ENCODE results near the gene AP1G2.
"Not testable (repeated sequence)": the region's sequence is repeated elsewhere in the genome, so short reads cannot be mapped to it uniquely, and the experiment has no call there.

Gene AP1G2, protein sequence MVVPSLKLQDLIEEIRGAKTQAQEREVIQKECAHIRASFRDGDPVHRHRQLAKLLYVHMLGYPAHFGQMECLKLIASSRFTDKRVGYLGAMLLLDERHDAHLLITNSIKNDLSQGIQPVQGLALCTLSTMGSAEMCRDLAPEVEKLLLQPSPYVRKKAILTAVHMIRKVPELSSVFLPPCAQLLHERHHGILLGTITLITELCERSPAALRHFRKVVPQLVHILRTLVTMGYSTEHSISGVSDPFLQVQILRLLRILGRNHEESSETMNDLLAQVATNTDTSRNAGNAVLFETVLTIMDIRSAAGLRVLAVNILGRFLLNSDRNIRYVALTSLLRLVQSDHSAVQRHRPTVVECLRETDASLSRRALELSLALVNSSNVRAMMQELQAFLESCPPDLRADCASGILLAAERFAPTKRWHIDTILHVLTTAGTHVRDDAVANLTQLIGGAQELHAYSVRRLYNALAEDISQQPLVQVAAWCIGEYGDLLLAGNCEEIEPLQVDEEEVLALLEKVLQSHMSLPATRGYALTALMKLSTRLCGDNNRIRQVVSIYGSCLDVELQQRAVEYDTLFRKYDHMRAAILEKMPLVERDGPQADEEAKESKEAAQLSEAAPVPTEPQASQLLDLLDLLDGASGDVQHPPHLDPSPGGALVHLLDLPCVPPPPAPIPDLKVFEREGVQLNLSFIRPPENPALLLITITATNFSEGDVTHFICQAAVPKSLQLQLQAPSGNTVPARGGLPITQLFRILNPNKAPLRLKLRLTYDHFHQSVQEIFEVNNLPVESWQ

DNA sequence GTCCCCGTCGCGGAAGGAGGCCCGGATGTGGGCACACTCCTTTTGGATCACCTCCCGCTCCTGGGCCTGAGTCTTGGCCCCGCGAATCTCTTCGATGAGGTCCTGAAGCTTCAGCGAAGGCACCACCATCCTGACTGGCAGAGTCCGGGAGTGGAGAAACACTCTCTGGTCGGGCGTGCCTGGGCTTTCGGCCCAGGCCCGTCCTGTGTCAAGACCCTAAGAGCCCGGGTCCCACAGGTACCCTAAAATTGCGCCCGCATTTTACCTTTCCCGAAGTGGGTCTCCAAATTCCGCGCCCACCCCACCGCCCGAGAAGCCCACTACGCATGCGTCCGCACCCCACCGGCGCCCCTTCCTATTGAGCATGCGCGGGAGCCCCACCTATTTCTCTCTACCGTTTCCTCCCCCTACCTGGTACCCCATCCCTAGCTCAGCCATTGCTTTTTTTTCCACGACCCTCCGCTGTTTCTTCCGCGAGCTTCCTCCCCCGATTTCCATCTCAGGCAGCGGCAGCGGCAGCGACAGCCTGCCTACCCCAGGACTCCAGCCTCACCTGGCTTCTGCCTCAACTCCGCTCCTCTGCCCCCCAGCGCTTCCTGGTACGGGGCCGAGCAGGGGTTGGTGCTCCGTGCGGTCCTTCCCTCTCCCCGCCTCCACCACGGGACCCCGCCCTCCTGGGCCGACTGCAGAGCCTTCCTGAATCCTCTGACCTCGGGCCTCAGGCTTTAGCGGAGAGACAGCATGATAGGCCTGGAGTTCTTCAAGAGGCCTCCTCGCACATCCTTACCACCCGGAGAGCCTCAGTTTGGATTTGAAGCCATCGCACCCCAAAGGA is at the start of gene AP1G2:
AP1G2 (minus strand) TSS at position 606 of the 835 bp plus-strand sequence; CDS start at position 129, 477 bp downstream.
- peak within 1 kb of the TSS; percentile 97 for H3K27ac Mint-ChIP-seq
- peaks cover 19% of the 10 kb centered on the region for H3K36me3 Mint-ChIP-seq (ENCODE audit: low read depth)
- no peaks in the 10 kb centered on the region for H3K9me3 Mint-ChIP-seq
- peaks cover 1% of the 10 kb centered on the region for H3K27me3 Mint-ChIP-seq (ENCODE audit: low read depth)
- peaks cover 27% of the 10 kb centered on the region for H3K4me1 Mint-ChIP-seq (ENCODE audit: low read depth)
- peak within 1 kb of the TSS; percentile 99 for H3K4me3 Mint-ChIP-seq

DNA sequence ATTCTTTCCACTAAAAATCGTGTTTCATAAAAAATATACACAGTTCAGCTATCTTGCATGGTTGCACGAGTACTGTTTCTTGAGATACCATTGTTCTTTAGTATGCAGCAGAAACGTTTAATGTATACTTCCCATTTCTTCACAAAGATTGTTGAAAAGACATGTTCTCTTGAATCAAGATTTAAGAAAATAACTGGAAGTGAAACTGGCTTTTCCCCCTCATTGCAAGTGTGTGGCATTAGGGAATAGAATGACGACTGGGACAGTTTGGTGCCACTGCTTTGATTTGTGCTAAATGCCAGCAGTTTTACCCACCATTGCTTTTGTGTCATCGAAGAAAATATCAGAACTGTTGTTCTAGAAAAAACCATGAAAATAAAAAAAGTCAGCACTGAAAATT is 48.3 kb upstream of the AP1G2 start:
- no peak overlapping the region for H3K27ac Mint-ChIP-seq
- H3K36me3 Mint-ChIP-seq (ENCODE audit: low read depth), result no peaks in the 10 kb centered on the region
- peaks cover 3% of the 10 kb centered on the region for H3K4me1 Mint-ChIP-seq (ENCODE audit: low read depth)
- H3K4me3 Mint-ChIP-seq, result no peak overlapping the region
- peaks cover 5% of the 10 kb centered on the region for H3K27me3 Mint-ChIP-seq (ENCODE audit: low read depth)
- H3K9me3 Mint-ChIP-seq, result no peaks in the 10 kb centered on the region

DNA sequence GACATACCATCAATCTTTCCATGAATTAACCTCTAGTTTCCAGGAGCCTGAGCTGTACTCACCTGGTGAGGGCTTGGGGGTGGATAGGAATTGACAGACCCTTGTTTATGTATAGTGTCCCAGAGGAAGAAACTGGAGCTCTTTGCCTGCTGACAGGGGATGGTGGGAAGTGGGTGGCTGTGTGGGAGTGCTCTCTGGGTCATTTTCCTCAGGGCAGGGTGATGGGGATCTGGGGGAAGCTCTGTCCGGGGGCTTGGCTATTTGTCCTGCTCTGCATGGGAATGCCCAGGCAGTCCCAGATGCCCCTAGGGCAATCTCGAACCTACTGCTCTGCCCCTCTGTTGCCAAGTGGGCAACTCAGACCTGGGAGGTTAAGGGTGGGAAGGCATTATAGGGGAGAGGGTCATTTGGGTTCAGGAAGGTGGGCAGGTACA is 46.8 kb upstream of the AP1G2 start:
- Mint-ChIP-seq H3K4me1 (ENCODE audit: low read depth) (peaks cover 11% of the 10 kb centered on the region), H3K4me3 (no peak overlapping the region), H3K9me3 (no peaks in the 10 kb centered on the region), H3K27me3 (ENCODE audit: low read depth) (peaks cover 5% of the 10 kb centered on the region), H3K36me3 (ENCODE audit: low read depth) (peaks cover 2% of the 10 kb centered on the region), H3K27ac (no peak overlapping the region)

DNA sequence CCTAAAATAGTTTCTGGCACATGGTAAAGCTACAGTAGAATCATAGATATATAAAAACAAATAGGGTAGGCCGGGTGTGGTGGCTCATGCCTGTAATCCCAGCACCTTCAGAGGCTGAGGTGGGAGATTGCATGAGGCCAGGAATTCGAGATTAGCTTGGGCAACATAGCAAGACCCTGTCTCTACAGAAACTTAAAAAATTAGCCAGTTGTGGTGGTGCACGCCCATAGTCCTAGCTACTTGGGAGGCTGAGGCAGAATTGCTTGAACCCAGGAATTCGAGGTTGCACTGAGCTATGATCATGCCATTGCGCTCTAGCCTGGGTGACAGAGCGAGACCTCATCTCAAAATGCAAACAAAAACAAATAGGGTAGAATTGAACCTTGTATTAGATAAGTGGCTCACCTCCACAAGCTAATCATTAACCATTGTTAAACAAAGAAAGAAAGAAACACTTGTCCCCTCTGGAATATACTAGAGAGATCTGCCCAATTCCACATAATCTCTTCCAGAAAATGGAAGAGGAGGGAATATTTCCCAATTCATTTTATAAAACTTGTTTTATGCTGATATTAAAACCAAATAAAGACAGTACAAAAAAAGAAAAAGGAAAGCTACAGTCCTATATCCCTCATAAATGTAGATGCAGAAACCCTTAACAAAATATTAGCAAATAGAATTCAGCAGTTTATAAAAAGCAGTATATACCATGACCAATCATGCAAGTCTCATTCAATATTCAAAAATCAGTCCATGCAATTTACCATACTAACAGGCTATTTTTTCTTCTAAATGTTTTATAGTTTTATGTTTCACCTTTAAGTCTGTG is 45.9 kb upstream of the AP1G2 start:
- H3K4me3 Mint-ChIP-seq, result no peak overlapping the region
- peaks cover 5% of the 10 kb centered on the region for H3K27me3 Mint-ChIP-seq (ENCODE audit: low read depth)
- no peak overlapping the region for H3K27ac Mint-ChIP-seq
- peaks cover 15% of the 10 kb centered on the region for H3K4me1 Mint-ChIP-seq (ENCODE audit: low read depth)
- H3K36me3 Mint-ChIP-seq (ENCODE audit: low read depth), result peaks cover 2% of the 10 kb centered on the region
- peaks cover 6% of the 10 kb centered on the region for H3K9me3 Mint-ChIP-seq

DNA sequence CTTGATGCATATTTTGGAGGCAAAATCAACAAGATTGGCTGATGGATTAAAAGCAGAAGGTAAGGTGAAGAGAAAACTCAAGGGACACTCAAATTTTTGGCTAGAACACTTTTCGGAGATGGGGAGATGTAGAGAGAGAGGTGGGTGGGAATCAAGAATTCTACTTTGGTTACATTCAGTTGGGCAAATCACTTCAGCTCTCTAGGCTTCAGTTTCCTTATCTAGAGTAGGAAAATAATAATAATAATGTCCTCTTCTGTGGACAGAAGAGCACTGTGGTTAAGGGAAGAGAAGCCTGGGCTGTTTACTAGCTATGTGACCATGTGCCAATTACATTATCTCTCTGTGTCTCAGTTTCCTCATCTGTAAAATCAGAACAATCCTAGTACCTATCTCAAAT is 45.2 kb upstream of the AP1G2 start:
- H3K36me3 Mint-ChIP-seq (ENCODE audit: low read depth), result peaks cover 2% of the 10 kb centered on the region
- no peak overlapping the region for H3K27ac Mint-ChIP-seq
- H3K4me1 Mint-ChIP-seq (ENCODE audit: low read depth), result peaks cover 15% of the 10 kb centered on the region
- no peak overlapping the region for H3K4me3 Mint-ChIP-seq
- H3K27me3 Mint-ChIP-seq (ENCODE audit: low read depth), result peaks cover 5% of the 10 kb centered on the region
- peaks cover 6% of the 10 kb centered on the region for H3K9me3 Mint-ChIP-seq

DNA sequence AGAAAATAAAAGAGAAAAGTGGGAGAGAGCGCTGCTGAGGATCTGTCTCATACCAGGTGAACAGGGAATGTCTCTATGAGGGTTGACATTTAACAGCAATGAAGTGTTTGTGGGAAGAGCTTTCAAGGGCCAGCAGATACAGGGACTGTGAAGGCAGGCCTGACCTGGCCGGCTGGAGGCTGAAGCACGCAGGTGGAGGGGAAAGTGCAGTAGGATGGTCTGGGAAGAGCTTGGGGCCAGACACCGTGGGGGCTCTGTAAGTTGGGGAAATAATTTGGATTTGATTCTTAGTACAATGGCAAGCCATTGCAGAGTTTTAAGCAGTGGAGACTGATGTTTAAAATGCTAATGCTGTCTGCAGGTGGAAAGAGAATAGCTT is 44.8 kb upstream of the AP1G2 start:
- peaks cover 6% of the 10 kb centered on the region for H3K9me3 Mint-ChIP-seq
- H3K36me3 Mint-ChIP-seq (ENCODE audit: low read depth), result peaks cover 2% of the 10 kb centered on the region
- H3K4me1 Mint-ChIP-seq (ENCODE audit: low read depth), result peaks cover 15% of the 10 kb centered on the region
- H3K27me3 Mint-ChIP-seq (ENCODE audit: low read depth), result peaks cover 5% of the 10 kb centered on the region
- no peak overlapping the region for H3K4me3 Mint-ChIP-seq
- H3K27ac Mint-ChIP-seq, result no peak overlapping the region

DNA sequence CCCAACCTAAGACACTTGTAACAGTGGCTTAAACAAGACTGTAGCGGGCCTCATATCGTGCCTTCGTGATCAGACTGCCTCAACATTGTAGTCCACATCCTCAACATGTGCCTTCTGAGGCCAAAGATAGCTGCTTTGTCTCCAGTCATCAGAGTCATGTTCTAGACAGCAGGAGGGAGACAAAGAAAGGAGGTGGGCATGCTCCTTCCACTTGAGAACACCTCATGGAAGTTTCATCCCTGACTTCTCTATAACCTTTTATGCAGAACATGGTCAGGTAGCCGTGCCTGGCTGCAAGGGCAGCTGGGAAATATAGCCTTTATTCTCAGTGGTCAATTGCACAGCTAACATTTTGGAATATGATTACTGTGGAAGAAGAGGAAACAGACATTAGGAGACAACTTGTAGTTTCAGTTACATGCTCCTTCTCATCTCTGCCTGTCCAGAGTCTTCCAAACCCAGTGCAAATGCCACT is 43.3 kb upstream of the AP1G2 start:
- Mint-ChIP-seq H3K27ac (peak overlapping the region; percentile 45), H3K9me3 (peaks cover 6% of the 10 kb centered on the region), H3K27me3 (ENCODE audit: low read depth) (peaks cover 5% of the 10 kb centered on the region), H3K4me1 (ENCODE audit: low read depth) (peaks cover 18% of the 10 kb centered on the region), H3K4me3 (no peak overlapping the region), H3K36me3 (ENCODE audit: low read depth) (peaks cover 2% of the 10 kb centered on the region)

DNA sequence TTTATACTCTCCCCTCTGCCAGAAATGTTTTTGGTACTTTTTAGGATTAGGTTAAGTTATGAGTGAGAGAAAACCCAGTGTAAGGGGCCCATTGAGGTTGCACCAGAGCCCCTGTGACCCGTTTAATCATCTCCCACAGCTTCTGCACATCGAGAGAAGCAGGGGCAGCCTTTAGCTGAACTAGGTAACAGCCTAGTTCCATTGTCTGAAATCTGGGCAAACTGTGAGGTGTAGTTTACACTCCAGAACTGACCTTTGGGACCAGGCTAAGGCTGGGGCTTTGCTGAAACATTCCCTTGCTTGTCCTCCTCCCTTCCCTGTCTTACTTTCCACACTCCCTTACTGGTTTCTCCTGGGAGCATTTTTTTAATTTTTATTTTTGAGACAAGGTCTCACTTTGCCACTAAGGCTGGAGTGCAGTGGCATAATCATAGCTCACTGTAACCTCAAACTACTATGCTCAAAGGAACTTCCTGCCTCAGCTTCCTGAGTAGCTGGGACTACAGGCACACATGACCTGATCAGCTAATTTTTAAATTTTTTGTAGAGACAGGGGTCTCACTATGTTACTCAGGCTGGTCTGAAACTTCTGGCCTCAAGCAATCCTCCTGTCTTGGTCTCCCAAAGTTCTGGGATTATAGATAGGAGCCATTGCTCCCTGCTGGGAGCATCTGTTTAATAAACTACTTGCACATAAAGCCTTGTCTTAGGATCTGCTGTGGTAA is 42.7 kb upstream of the AP1G2 start:
- Mint-ChIP-seq H3K27ac (peak overlapping the region; percentile 72), H3K9me3 (peaks cover 6% of the 10 kb centered on the region), H3K4me1 (ENCODE audit: low read depth) (peaks cover 21% of the 10 kb centered on the region), H3K4me3 (peak overlapping the region; percentile 23), H3K36me3 (ENCODE audit: low read depth) (peaks cover 2% of the 10 kb centered on the region), H3K27me3 (ENCODE audit: low read depth) (peaks cover 5% of the 10 kb centered on the region)

DNA sequence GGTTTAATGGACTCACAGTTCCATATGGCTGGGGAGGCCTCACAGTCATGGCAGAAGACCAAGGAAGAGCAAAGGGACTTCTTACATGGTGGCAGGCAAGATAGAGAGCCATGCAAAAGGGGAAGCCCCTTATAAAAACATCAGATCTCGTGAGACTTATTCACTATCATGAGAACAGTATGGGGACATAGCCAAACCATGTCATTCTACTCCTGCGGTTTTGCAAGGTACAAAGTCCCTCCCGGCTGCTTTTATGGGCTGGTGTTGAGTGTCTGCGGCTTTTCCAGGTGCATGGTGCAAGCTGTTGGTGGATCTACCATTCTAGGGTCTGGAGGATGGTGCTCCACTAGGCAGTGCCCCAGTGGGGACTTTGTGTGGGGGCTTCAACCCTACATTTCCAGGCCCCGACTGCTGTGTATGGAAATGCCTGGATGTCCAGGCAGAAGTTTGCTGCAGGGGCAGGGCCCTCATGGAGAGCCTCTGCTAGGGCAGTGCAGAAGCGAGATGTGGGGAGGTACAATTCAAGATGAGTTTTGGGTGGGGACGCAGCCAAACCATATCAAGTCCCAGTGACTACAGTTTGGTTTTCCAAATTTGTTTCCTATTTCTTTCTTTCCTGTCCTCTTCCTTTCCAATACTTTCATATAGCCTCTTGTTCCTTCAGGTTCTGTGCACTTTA is 42.0 kb upstream of the AP1G2 start:
- not testable (repeated sequence) for H3K27me3 Mint-ChIP-seq (ENCODE audit: low read depth); H3K36me3 Mint-ChIP-seq (ENCODE audit: low read depth); H3K9me3 Mint-ChIP-seq; H3K4me3 Mint-ChIP-seq
- Mint-ChIP-seq H3K4me1 (ENCODE audit: low read depth) (peaks cover 21% of the 10 kb centered on the region), H3K27ac (peak overlapping the region; percentile 22)

DNA sequence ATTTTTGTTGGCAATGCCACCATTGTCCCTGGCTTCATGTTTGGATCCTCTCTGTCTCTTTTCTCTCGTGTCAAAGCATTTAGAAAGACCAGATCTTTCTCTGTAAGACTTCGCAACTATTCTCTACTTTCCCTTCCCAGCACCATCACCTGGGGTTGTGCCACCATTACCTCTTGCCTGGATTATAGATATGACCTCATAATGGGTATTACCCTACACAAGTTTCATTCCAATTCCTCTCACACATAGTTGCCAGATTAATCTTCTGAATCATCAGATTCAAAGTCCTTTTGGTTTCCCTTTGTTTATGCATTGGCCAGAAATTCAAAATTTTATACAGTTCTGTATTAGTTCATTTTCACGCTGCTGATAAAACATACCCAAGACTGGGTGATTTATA is 41.4 kb upstream of the AP1G2 start:
- H3K4me1 Mint-ChIP-seq (ENCODE audit: low read depth), result peaks cover 21% of the 10 kb centered on the region
- peaks cover 6% of the 10 kb centered on the region for H3K9me3 Mint-ChIP-seq
- peaks cover 2% of the 10 kb centered on the region for H3K36me3 Mint-ChIP-seq (ENCODE audit: low read depth)
- H3K4me3 Mint-ChIP-seq, result no peak overlapping the region
- H3K27me3 Mint-ChIP-seq (ENCODE audit: low read depth), result no peaks in the 10 kb centered on the region
- H3K27ac Mint-ChIP-seq, result peak overlapping the region; percentile 22

DNA sequence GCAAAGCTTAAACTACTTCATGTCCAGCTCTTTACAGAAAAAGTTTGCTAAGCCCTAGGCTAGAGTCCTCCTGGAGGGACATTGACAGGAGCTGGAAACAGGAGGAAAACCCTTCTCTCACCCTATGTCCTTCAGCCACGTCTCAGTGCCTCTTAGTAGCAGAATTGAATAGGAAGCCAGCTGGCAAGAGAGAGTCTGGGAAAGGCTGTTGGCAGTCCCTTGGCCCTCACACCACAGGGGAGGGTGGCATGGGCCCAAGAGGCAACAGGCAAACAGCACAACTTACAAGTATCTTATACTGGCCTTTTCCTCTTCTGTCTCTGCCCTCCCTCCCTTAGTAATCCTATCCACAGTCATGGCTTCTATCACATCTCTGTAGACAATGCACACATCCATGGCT is 40.9 kb upstream of the AP1G2 start:
- peaks cover 21% of the 10 kb centered on the region for H3K4me1 Mint-ChIP-seq (ENCODE audit: low read depth)
- peaks cover 2% of the 10 kb centered on the region for H3K36me3 Mint-ChIP-seq (ENCODE audit: low read depth)
- no peak overlapping the region for H3K27ac Mint-ChIP-seq
- H3K27me3 Mint-ChIP-seq (ENCODE audit: low read depth), result no peaks in the 10 kb centered on the region
- H3K9me3 Mint-ChIP-seq, result peaks cover 6% of the 10 kb centered on the region
- no peak overlapping the region for H3K4me3 Mint-ChIP-seq

DNA sequence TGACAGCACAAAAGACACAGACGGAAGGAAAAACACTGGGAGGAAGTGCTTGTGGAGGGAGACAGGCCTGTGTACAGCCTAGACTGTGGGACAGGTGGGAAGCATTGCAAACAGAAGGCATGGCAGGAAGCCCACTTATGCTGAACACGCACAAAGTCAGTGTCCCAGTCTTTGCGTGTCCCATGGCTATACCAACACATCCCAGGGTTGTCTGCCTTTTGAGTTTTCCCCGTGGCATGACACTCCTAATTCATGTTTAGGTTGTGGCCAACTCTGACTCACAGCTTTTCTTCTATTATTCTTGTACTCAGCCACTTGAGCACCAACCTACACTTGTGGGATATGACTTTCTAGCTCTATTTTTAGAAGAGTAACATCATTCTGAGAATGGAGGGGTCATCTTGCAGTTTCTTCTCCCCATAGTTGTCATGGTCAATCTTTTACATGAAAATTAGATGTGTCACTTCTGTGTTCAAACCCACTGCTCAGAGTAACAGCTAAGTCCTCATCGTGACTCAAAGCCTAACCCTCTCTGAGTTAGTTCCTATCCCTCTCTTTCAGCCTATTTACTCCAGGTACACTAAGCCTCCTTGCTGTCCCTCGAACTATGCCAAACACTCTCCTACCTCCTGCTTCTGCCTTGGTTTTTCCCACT is 38.5 kb upstream of the AP1G2 start:
- H3K27me3 Mint-ChIP-seq (ENCODE audit: low read depth), result no peaks in the 10 kb centered on the region
- peaks cover 6% of the 10 kb centered on the region for H3K9me3 Mint-ChIP-seq
- no peak overlapping the region for H3K27ac Mint-ChIP-seq
- no peak overlapping the region for H3K4me3 Mint-ChIP-seq
- H3K36me3 Mint-ChIP-seq (ENCODE audit: low read depth), result peaks cover 2% of the 10 kb centered on the region
- peaks cover 19% of the 10 kb centered on the region for H3K4me1 Mint-ChIP-seq (ENCODE audit: low read depth)

All from T-helper 1 cell treated with Interleukin-12 subunit alpha and Interleukin-12 subunit beta and Interleukin-4 antibody, amounts not matched to agents 30 μg/mL and 1 μg/mL, for 36 hours (primary cell).